Lower leg skin (tissue), 3 donors: ENCODE data around the gene SRSF1.

ENCODE experiments used
- CTCF ChIP-seq, 3 donors: fragments of 450-650 bp; IDR thresholded peaks; one replicate each; pipeline ENCODE4 v1.5.1; 2016; ENCODE audit warnings: antibody characterized with exemption in 3 of 3, mild to moderate bottlenecking in 3 of 3, moderate library complexity in 2 of 3
- POLR2A ChIP-seq, 2 donors: fragments of 450-650 bp; IDR thresholded peaks; one replicate each; pipeline ENCODE4 v1.6.1; 2016 to 2017; ENCODE audit warnings: antibody characterized with exemption in 2 of 2, mild to moderate bottlenecking in 1 of 2, moderate library complexity in 1 of 2

- TF ChIP-seq CTCF (IDR thresholded peaks at IDR 0.05), result no peak
- no peak for TF ChIP-seq POLR2A (IDR thresholded peaks at IDR 0.05)
These were observed 4.7 kb downstream of the SRSF1 start for GRCh38 chr17:58002154-58002948.
